HG02840 (cell line): ENCODE results near the gene ZNF496.
"Not testable (repeated sequence)": the region's sequence is repeated elsewhere in the genome, so short reads cannot be mapped to it uniquely, and the experiment has no call there.

Experiments
- ATAC-seq: cut with Tn5 transposase; IDR thresholded peaks from one replicate; pipeline ENCODE4 v1.9.1; 2021; ENCODE audit warnings: mild to moderate bottlenecking, moderate library complexity, moderate number of reproducible peaks; ENCODE audit not compliant: unreplicated experiment, low FRiP score

Gene ZNF496

DNA sequence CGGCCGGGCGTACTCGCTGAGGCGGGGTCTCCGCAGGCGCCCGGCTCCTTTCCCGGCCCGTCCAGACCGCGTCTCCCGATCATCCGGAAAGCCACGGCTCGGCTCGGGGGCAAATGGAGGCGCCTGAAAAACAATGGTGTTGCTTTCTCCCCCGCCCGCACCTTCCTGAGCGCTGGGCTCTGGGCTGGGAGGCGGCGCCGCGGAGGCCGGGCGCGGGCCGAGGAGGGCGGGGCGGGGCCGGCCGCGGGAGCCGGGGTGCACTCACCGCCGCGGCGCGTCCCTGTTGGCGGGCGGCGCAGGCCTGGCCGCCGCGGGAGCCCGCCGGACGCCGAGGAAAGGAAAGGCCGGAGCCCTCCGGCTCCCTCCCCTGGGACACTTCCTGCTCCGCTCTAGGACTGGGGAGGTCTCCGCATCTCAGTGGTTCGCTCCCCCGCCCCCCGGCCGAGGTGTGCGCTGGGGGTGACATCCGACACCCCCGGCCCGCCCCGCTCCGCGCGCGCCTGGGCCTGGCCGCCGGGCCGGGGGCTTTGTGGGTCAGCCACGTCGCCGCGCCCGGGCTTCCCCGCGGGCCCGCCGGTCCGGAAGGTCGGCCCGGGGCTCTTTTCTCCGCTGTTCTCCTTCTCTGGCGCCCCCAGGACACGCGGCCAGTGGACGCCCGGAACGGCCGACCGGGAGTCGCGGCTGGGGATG lies at the start of gene ZNF496:
Gene ZNF496, minus strand, starts transcription at position 343 of the 690 bp plus-strand sequence. CDS start 2,289 bp downstream, outside the sequence.
- ATAC-seq, result peak; percentile 67

DNA sequence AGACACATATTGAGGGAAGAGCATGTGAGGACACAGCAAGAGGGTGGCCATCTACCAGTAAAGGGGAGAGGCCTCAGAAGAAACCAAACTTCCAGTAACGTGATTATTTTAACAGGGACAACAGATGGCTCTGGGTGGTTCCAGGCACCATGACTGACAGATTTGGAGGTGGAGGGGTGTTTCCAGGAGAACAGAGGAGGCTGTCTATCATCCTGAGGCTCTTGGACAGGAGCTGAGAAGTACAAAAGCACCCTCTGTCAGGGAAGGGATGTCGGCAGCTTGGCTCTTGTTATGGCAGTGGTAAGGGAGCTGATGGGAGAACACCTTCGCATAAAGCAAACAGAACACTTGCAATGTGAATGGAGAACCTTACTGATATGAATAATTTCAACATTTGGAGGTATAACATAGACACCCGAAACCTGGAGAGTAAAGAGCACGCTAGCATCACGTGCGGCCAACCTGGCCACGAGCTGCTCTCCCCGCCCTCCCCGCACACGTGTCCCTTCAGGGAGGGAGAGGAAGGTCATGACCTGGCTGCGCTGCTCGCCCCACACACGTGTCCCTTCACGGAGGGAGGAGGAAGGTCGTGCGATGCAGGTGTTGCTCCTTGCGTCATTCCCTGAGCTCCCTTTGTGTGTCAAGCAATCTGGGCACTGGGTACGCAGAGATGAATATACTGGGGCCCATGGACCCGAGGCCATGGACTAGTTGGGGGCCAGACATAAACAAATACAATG lies 46.8 kb upstream of the ZNF496 start:
- no peak for ATAC-seq

DNA sequence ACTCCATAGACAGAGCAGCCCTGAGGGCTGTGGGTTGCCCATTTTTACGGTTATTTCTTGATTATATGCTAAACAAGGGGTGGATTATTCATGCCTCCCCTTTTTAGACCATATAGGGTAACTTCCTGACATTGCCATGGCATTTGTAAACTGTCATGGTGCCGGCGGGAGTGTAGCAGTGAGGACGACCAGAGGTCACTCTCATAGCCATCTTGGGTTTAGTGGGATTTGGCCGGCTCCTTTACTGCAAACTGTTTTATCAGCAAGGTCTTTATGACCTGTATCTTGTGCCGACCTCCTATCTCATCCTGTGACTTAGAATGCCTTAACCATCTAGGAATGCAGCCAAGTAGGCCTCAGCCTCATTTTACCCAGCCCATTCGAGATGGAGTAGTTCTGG lies 46.0 kb upstream of the ZNF496 start:
- not testable (repeated sequence) for ATAC-seq

DNA sequence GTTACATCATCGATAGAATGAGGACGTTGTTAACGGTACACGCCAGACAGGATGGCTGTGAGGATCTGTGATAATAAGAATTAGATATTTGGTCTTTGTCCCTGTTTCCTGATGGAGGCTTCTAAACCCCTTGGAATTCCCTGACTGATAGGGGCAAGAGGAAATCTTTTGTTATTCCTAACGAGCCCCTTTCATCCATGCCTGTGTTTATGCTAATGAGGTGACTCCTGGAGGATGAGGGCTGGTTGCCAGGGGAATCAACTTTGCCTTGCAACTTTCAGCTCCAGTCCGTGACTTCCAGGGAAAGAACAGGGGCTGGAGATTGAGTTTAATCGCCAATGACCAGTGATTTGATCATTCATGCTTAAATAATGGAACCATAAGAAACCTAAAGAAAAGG lies 45.0 kb upstream of the ZNF496 start:
- no peak for ATAC-seq

DNA sequence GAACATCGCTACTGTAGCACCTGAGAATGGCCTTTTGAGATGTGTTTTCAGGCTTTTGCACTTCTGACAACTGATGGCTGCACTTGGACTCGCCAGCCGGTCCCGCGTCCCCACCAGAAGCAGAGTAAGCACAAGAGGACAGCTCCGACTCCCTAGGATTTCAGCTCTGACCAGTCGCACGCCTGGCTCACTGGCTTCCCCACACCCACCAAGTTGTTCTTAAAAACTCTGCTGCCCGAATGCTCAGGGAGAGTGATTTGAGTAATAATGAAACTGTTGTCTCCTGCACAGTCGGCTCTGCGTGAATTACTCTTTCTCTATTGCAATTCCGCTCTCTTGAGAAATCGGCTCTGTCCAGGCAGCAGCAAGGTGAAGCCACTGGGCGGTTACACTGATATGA lies 44.1 kb upstream of the ZNF496 start:
- ATAC-seq, result no peak

DNA sequence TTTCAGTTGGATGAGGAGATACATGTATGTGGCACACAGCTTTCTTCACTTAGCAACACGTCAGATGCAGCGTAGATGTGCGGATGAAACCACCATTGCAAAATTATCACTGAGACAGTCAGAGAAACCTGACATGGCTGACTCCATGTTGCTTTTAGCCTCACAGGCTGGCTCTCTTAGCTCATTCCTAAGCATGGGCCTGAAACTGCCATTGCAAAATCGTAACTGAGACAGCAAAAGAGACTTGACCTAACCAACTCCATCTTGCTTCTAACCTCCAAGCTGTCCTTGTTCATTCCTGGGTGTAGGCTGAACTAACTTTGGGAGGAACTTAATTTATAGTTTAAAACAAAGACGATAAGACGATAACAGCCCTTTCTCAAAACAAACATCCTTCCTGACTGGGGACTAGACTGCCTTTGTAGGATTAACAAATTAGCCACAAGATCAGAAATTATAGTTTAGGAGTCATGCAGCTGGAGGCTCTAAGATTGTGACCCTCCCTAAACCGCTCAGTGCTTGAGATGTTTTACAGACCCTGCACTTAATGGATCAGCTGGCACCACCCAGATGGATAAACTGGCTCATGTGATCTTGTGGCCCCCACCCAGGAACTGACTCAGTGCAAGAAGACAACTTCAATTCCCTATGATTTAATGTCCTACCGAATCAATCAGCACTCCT lies 43.1 kb upstream of the ZNF496 start:
- ATAC-seq, result not testable (repeated sequence)

DNA sequence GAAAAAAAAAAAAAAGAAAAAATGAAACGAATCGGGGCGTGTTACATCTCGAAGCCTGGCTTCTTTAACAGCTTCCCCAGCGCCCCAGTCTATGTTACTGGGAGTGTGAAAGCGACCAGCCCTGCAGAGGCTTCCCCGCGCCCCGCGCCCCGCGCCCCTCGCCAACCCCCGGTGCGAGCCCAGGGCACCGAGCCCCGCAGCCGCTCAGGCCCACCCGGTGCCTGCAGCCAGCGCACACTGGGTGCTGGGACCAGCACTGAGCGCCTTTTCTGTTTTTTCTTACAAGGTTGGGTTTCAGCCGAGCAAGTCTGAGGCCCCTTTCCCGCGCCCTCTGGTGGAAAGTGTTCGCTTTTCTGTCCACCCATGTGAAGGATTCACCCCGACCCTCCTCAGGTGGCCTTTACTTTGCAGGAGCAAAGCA lies 42.1 kb upstream of the ZNF496 start:
- ATAC-seq, result peak; percentile 67

DNA sequence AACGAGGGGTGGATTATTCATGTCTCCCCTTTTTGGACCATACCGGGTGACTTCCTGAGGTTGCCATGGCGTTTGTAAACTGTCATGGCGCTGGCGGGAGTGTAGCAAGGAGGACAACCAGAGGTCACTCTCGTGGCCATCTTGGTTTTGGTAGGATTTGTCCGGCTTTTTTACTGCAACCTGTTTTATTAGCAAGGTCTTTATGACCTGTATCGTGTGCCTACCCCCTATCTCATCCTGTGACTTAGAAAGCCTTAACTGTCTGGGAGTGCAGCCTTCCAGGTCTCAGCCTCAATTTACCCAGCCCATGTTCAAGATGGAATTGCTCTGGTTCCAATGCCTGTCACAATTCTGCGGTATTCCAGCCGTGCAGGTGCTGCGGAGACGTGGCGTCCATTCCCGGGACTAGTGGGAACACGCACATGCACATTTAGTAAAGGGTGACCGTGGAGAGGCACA lies 40.2 kb upstream of the ZNF496 start:
- no peak for ATAC-seq

DNA sequence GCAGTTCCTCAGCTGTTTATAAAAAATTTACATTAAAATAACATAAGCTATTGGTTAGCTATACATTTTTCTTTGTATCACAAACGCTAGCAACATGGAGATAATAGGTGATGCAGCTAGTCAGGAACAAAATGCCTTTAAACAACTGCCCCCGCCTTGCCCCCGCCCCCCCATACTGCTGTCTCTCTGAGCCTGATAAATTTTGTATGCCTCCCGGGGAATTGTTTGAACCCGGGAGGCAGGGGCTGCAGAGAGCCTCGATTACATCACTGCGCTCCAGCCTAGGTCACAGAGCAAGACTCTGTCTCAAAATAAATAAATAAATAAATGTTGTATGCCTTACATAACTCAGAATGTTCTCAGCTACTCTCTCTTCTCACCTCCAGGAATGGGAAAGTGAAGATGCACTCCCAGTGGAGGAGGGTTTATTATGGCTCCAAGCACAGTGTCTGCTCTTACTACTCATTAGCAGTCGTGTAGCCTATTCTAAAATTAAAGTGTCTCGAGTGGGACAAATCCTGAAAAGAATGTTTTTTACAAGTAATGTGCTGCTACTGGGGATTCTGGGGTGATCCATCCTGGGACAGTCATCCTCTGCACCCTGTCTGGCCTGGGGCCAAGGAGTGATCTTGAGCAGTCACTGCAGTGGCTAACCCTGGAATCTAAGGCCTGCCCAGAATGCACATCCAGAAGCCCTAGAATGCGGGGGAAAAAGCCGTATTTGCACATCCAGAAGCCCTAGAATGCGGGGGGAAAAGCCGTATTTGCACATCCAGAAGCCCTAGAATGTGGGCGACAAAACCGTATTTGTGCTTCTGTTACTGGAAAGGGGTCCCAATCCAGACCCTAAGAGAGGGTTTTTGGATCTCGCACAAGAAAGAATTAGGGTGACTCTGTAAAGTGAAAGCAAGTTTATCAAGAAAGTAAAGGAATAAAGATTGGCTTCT lies 39.4 kb upstream of the ZNF496 start:
- no peak for ATAC-seq

DNA sequence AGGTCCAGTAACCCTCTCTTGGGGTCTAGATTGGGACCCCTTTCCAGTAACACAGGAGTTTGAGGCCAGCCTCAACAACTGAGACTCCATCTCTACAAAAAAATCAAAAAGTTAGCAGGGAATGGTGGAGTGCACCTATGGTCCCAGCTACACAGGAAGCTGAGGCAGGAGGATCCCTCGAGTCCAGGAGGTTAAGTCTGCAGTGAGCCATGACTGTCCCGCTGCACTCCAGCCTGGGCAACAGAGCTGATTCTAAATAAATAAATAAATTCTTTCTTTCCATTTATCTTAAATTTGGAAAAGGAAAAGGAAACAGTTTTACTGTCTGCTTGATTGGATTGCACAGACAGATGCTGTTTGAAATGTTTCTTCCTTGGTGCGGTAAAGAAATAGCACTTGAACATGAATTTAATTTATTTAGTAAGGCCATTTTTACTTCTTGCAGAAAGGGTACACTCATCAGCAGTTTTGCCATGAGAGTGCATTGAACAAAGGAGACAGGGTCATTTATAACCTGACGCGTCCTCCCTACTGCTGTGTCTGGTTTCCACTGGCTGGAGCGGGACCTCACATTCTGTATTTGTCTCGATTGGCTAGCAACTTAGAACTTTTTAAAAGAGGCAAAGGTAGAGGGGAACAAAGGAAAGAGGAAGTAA lies 37.0 kb upstream of the ZNF496 start:
- no peak for ATAC-seq

DNA sequence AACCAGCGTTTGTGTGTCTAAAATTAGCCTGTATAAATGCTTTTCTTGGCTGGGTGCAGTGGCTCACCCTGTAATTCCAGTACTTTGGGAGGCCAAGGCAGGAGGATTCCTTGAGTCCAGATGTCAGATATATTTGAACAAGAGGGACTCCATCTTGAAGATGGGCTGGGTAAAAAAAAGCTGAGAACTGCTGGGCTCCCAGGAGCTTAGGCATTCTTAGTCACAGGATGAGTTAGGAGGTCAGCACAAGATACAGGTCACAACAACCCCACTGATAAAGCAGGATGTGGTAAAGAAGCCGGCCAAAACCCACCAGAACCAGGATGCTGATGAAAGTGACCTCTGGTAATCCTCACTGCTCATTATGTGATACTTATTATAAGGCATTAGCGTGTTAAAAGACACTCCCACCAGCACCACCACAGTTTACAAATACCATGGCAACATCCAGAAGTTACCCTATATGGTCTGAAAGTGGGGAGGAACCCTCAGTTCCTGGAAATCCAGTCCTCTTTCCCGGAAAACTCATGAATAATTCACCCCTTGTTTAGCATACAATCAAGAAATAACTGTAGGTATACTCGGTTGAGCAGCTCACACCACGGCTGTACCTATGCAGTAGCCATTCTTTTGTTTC lies 36.2 kb upstream of the ZNF496 start:
- no peak for ATAC-seq

DNA sequence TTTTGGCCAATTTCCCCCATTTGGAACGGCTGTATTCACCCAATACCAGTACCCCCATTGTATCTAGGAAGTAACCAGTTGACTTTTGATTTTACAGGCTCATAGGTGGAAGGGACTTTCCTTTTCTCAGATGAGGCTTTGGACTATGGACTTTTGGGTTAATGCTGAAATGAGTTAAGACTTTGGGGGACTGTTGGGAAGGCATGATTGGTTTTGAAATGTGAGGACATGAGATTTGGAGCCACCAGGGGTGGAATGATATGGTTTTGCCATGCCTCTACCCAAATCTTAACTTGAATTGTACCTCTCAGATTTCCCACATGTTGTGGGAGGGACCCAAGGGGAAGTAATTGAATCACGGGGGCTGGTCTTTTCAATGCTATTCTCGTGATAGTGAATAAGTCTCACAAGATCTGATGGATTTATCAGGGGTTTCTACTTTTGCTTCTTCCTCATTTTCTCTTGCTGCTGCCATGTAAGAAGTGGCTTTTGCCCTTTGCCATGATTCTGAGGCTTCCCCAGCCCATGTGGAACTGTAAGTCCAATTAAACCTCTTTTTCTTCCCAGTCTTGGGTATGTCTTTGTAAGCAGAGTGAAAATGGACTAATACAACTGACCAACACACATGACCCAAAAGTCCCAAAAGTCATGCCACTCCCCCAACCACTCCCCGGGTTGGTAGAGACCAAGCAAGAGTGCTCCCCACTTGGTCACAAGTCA lies 35.4 kb upstream of the ZNF496 start:
- no peak for ATAC-seq

DNA sequence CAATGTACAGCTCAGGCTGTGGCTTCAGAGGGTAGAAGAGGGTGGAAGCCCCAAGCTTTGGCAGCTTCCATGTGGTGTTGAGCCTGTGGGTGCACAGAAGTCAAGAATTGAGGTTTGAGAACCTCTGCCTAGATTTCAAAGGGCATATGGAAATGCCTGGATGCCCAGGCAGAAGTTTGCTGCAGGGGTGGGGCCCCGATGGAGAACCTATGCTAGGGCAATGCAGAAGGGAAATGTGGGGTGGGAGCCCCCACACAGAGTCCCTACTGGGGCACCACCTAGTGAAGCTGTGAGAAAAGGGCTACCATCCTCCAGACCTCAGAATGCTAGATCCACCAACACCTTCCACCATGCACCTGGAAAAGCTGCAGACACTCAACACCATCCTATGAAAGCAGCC lies 34.7 kb upstream of the ZNF496 start:
- not testable (repeated sequence) for ATAC-seq

DNA sequence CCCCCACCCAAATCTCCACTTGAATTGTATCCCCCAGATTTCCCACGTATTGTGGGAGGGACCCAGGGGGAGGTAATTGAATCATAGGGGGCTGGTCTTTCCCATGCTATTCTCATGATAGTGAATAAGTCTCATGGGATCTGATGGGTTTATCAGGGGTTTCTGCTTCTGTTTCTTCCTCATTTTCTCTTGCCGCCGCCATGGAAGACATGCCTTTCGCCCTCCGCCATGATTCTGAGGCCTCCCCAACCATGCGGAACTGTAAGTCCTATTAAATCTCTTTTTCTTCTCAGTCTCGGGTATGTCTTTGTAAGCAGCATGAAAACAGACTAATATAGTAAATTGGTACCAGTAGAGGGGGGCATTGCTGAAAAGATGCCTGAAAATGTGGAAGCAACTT lies 33.4 kb upstream of the ZNF496 start:
- no peak for ATAC-seq

DNA sequence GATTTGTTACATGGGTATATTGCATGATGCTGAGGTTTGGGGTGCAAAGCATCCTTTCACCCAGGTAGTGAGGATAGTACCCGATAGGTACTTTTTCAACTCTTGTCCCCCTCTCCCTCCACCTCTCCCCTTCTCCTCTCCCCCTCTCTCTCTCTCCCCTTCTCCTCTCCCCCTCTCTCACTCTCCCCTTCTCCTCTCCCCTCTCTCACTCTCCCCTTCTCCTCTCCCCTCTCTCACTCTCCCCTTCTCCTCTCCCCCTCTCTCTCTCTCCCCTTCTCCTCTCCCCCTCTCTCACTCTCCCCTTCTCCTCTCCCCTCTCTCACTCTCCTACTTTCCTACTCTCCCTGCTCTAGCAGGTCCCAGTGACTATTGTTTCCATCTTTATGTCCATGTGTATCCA lies 31.3 kb upstream of the ZNF496 start:
- not testable (repeated sequence) for ATAC-seq

DNA sequence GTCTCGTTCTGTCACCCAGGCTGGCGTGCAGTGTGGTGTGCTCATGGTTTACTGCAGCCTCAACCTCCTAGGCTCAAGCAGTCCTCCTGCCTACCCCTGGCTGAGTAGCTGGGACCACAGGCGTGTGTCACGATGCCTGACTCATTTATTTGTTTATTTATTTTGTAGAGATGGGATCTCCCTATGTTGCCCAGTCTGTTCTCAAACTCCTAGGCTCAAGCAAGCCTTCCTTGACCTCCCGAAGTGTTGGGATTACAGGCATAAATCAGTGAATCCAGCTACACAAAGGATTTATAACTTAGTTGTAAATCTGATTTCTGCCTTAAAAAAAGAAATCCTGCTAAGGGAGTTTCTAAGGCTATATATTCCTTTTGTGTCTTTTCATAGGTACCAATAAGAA lies 30.5 kb upstream of the ZNF496 start:
- no peak for ATAC-seq

DNA sequence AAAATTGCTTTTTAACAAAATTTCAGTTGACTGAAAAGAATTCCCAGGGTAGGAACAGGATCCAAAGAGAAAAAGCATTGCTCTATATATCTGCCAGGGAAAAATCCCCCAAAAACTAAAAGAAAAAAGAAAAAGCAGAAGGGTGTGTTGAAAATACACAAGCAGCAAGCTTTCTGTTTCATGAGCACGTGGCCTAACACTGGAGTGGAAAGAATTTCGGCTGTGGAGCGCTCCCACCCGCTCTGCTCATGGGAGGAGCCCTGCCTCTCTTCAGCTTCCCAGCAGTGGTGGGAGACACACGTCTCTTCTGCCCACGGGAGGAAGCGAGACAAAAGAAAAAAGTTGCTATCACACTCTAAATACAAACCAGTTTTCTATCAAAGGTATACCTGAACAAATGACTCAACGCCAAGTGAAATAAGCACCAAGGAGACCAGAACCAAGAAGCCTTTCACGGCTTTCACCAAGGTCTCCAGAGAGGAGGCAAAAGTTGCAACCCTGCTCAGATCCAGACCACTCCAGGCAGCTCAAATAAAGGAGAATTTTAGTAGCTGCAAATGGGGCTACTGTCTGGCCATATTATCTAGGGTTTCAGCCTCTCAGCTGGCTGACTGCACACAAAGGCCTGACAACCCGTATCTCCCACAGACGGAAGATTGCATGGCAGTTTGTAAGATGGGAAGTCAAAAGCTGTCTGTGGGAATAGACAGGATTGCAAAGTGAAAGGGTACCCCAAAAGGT lies 29.5 kb upstream of the ZNF496 start:
- ATAC-seq, result no peak
